ENCODE measurements around the gene RGS5.

GRCh38 chr1:163142152-163142551 is 60.6 kb downstream of the RGS5 start:
- no peak for TF ChIP-seq ARNT (IDR thresholded peaks at IDR 0.05)
- no peak for TF ChIP-seq BHLHE40 (IDR thresholded peaks at IDR 0.05; ENCODE audit: borderline replicate concordance)
- no peak for TF ChIP-seq TARDBP (IDR thresholded peaks at IDR 0.05)
- TF ChIP-seq SUZ12 (IDR thresholded peaks at IDR 0.05): no peak
- no peak for TF ChIP-seq SP1 (IDR thresholded peaks at IDR 0.05)
- no peak for TF ChIP-seq FOXA1 (IDR thresholded peaks at IDR 0.05)
- no peak for TF ChIP-seq FOXK2 (IDR thresholded peaks at IDR 0.05)
- no peak for TF ChIP-seq PKNOX1 (IDR thresholded peaks at IDR 0.05)

Data from HEK293T (cell line).